ENCODE results near the gene HNRNPK. TPM values are rescaled to one million over a fixed set of nuclear protein-coding genes. Genes with fewer than 3 reads are reported as not detected.
A peak's percentile ranks its signal among the peaks of the same experiment; 100 is the strongest.

Gene HNRNPK
- 462 TPM for total RNA-seq (ENCODE audit: insufficient read depth, low replicate concordance)

- peak; percentile 99 for DNase-seq (ENCODE audit: low spot score)
These were observed at the start of gene HNRNPK for GRCh38 chr9:83979812-83980394. Gene HNRNPK, minus strand, starts transcription at chr9:83980215. Its CDS starts 1,963 bp downstream, at chr9:83978252.

DNA sequence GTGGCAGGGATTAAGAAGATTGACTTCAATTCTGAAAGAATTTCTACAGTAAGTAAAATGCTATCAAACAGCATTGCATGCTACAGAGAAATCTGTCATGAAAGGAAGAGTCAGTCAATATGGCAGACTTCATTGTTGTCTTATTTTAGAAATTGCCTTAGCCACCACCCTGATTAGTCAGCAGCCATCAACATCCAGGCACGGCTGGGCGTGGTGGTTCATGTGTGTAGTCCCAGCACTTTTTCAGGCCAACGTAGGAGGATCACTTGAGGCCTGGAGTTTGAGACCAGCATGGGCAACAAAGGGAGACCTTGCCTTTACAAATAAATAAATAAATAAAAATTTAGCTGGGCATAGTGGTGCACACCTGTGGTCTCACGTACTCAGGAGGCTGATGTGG, 47.2 kb upstream of the HNRNPK start:
- no peak for DNase-seq (ENCODE audit: low spot score)

DNA sequence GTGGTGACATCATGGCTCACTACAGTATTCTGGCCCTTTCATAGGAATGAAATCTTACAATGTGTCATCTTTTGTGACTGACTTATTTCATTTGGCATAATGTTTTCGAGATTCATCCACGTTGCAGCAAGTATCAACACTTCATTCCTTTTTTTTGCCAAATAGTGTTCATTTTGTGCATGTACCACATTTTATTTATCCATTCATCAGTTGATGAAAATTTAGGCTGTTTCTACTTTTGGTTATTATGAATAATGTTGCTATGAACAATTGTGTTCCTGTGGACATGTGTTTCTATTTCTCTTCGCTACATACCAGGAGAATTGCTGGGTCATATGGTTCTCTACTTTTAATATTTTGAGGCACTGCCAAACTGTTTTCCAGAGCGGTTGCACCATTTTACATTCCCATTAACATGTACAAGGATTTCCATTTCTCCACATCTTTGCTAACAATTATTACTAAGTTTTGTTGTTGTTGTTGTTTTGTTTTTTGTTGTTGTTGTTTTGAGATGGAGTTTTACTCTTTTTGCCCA, 44.1 kb upstream of the HNRNPK start:
- no peak for DNase-seq (ENCODE audit: low spot score)

DNA sequence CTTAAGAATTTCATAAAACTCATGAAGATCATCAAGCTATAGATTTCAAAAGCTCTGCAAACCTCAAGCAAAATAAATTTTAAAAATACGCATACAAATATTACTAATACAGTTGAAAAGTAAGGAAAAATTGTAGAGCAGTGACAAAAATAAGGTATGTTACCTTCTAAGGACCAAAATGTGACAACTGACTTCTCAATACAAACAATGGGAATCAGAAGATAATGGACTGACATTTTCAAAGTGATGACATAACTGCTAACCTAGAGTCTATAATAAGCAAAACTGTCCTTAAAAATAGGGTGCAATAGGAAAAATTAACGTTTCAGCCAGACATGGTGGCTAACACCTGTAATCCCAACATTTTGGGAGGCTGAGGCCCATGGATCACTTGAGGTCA, 27.6 kb upstream of the HNRNPK start:
- DNase-seq (ENCODE audit: low spot score), result no peak

DNA sequence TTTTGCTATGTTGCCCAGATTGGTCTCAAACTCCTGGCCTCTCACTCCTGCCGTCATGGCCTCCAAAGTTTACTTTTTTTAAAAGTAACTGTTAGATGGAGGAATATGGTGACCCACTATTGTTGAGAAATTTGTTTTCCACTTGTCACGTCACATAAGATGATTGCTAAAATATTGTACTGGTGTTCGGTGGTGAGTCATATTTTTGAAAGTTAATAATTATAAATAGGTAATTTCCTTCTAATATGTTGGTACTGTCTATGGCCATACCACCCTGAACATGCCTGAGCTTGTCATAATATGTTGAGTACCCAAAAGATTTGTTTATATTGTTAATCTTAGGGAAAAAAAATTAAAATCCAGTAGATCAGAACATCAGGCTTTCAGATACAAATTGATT, 23.2 kb upstream of the HNRNPK start:
- DNase-seq (ENCODE audit: low spot score), result no peak

DNA sequence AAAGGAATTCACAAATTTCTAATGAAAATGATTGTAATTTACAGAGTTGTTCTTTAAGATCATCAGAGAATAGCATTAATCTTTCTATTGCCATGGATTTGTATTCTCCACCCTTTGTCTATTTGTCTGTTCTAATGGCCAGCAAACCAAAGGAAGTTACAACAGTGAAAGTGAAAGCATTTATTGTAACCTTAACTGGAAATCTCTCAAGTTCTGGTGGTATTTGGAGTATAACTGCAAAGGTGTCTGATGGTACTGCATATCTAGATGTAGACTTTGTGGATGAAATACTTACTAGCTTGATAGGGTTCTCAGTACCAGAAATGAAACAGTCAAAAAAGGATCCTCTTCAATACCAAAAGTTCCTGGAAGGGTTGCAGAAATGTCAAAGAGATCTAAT, 22.3 kb upstream of the HNRNPK start:
- no peak for DNase-seq (ENCODE audit: low spot score)

DNA sequence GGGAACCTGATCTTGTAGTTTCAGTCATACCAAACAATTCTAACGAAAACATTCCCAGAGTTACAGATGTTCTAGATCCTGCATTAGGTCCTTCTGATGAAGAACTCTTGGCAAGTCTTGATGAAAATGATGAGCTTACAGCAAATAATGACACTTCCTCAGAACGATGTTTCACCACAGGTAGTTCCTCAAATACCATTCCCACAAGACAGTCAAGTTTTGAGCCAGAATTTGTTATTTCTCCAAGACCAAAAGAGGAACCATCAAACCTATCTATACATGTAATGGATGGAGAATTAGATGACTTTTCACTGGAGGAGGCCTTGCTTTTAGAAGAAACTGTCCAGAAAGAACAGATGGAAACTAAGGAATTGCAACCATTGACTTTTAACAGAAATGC, 21.6 kb upstream of the HNRNPK start:
- peak; percentile 6 for DNase-seq (ENCODE audit: low spot score)

- no peak for DNase-seq (ENCODE audit: low spot score)
These were observed 20.2 kb upstream of the HNRNPK start for GRCh38 chr9:84000186-84000585.

DNA sequence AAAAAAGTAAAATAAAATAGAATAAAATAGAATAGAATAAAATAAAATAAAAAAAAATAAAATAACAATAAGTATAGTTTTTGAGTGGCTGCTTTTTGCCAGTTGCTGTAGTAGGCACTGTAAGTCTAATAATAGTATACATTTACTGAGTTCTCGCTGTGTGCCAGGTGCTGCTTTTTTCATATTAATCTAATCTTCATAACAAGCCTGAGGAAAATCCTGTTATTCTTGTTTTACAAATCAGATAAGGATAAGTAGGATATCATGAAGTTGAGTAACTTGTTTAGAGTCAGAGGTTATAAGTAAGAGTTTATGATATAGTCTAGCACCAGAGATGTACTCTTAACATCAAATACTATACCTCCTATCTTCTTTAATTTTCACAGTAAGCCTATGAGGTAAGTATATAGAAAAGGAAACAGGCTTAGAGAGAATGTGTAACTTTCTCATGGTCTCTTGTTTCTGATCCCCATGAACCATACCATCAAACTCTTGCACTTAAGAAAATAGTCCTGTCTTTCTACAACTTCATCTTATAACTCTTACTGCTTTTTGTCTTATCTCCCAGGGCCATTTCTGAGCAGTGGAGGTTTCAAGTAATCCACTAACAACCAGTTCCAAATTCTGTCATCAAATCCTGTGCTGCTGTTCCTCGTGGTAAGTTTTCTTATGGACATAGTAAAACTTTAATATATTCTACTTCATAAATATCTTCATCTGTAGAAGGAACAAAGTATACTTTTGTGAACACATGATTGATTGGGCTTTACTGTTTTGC, 19.3 kb upstream of the HNRNPK start:
- DNase-seq (ENCODE audit: low spot score), result peak; percentile 41

- DNase-seq (ENCODE audit: low spot score), result no peak
These were observed 16.1 kb upstream of the HNRNPK start for GRCh38 chr9:83996126-83996525.

DNA sequence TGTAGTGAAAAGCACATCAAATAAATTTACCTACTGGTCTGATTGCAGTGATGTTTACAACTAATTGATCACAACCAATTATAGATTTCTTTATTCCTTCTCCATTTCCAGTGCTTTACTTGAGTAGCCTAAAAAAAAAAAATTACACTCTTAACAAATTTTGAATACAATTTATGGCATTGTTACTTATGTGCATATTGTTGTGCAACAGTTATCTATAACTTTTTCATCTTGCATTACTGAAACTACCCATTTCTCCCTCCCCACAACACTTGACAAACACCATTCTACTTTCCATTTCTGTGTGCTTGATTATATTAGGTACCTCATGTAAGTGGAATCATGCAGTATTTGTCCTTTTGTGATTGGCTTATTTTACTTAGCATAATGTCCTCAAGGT, 12.9 kb upstream of the HNRNPK start:
- DNase-seq (ENCODE audit: low spot score), result no peak

DNA sequence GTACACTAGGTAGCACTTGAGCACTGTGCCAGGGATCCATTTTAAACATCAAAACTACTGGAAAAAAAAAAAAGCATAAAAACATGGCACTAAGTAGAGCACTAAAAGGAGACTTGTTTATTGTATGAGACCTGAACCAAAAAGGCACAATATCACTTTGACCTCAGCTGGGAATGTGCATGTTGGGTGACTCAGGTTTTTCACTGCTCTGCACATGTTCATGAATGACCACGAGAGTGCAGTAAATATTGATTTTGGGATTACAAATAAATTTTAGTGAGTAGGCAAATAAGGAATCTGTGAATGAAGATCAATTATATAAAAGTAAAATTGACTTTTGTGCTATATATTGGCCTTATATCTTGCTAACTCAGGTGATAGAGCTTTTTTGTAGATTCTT, 12.4 kb upstream of the HNRNPK start:
- DNase-seq (ENCODE audit: low spot score), result no peak

GRCh38 chr9:83991355-83991754, 11.3 kb upstream of the HNRNPK start:
- DNase-seq (ENCODE audit: low spot score), result no peak

DNA sequence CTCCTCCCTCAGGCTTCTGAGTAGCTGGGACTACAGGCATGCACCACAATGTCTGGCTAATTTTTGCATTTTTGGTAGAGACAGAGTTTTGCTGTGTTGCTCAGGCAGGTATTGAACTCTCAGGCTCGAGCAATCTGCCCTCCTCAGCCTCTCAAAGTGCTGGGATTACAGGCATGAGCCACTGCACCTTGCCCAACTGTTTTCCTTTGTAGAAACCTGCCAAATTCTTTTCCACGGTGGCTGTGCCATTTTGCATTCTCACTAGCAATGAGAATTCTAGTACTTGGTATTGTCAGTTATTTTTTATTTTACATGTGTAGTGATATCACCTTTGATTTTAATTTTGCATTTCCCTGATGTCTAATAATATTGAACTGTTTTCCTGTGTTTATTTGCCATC, 8.4 kb upstream of the HNRNPK start:
- DNase-seq (ENCODE audit: low spot score), result no peak

- no peak for DNase-seq (ENCODE audit: low spot score)
These were observed 7.4 kb upstream of the HNRNPK start for GRCh38 chr9:83987402-83987791.

GRCh38 chr9:83986765-83987401, 6.9 kb upstream of the HNRNPK start:
- DNase-seq (ENCODE audit: low spot score), result no peak

DNA sequence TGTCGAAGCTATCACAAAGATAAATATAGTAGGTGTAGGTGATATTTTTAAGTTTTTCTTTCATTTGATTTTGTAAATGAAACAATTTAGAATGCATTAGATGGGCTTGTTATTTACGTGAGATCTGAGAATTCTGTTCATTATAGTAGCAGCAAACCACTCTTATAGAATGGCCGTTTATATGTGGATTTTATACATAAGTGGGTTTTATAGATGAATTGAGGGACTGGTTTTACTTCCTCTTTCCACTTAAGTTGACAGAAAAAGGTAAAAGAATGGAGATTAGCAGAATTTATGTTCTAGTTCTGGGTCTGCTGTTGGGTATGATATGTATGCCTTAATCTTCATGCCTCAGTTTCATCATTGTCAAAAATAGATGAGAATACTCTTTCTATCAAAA, 6.2 kb upstream of the HNRNPK start:
- DNase-seq (ENCODE audit: low spot score), result no peak

DNA sequence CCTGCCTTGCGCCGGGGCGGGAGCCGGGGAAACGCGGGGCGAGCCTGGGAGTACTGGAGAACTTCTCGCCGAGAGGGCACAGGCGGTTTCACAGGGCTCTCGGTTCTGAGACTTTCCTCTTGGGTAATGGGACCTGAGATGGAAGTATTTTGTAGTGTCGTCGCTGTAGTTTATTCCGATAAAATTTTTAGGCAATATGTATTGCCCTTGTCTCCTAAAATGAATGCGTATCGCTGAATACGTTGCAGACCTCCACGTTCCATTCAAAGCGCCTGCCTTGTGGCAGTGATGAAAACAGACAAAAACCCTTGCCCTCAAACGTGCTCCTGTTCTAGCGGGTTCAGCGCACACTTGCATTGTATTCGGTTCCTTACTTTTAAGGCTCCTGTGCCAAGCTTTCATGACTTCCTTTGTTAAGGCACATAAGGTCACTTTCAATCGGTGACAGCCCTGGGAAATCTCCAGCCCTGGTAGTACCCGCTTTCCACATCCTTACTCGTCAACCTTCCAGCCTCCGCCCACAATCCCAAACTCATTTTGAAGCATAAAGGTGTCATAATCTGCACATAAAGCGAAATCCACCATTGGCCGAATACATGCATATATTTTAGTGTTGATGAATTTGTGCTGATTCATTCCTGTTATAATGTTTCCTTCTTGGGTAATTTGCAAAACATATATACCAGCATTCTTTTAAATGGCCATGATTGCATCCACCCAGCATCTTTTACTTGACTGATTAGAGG, 1.3 kb upstream of the HNRNPK start:
- peak; percentile 46 for DNase-seq (ENCODE audit: low spot score)

- peak; percentile 99 for DNase-seq (ENCODE audit: low spot score)
These were observed 545 bp upstream of the HNRNPK start, which contains the start of gene RMI1 for GRCh38 chr9:83980395-83981125. Gene RMI1, plus strand, starts transcription at chr9:83980805. Its CDS starts 20,182 bp downstream, at chr9:84000987.

- peak; percentile 71 for DNase-seq (ENCODE audit: low spot score)
These were observed 813 bp downstream of the HNRNPK start for GRCh38 chr9:83978992-83979811.

Data from umbilical cord (tissue), 2 donors.